GM23248 (cell line): Measurements from ENCODE around the gene USP6. TPM values are rescaled to one million over a fixed set of nuclear protein-coding genes. Genes with fewer than 3 reads are reported as not detected.
"Not testable (repeated sequence)": the region's sequence is repeated elsewhere in the genome, so short reads cannot be mapped to it uniquely, and the experiment has no call there.

Experiments used
- DNase-seq: peaks from one replicate; pipeline ENCODE4 v3.0.0-alpha.2; 2015
- H2AFZ ChIP-seq: fragments of 200-600 bp; sonication (generic); 2 replicates; pipeline ENCODE4 v1.6.1; 2016; ENCODE audit warnings: antibody characterized with exemption
- H3F3A ChIP-seq: fragments of 200-600 bp; sonication (generic); 2 replicates; pipeline ENCODE4 v1.6.1; 2016; ENCODE audit warnings: mild to moderate bottlenecking, antibody characterized with exemption, mixed run types; ENCODE audit not compliant: insufficient read depth
- H3K27ac ChIP-seq: fragments of 200-600 bp; sonication (generic); 2 replicates; pipeline ENCODE4 v1.5.1; 2016; ENCODE audit warnings: mild to moderate bottlenecking
- H3K27me3 ChIP-seq: fragments of 200-600 bp; sonication (generic); replicated peaks from 2 replicates; pipeline ENCODE4 v1.6.1; 2016; ENCODE audit warnings: mild to moderate bottlenecking; ENCODE audit not compliant: insufficient read depth
- H3K36me3 ChIP-seq: fragments of 200-600 bp; sonication (generic); 2 replicates; pipeline ENCODE4 v1.6.1; 2016; ENCODE audit warnings: low read depth, mild to moderate bottlenecking
- H3K4me1 ChIP-seq: fragments of 200-600 bp; sonication (generic); 2 replicates; pipeline ENCODE4 v1.6.1; 2016; ENCODE audit warnings: mild to moderate bottlenecking; ENCODE audit not compliant: insufficient read depth
- H3K4me2 ChIP-seq: fragments of 200-600 bp; sonication (generic); one replicate; pipeline ENCODE4 v1.6.1; 2016; ENCODE audit warnings: mild to moderate bottlenecking; ENCODE audit not compliant: unreplicated experiment
- H3K4me3 ChIP-seq: fragments of 200-600 bp; sonication (generic); 2 replicates; pipeline ENCODE4 v1.5.1; 2016; ENCODE audit warnings: mild to moderate bottlenecking
- H3K79me2 ChIP-seq: fragments of 200-600 bp; sonication (generic); 2 replicates; pipeline ENCODE4 v1.6.1; 2016; ENCODE audit warnings: mild to moderate bottlenecking; ENCODE audit not compliant: insufficient read depth
- H3K9ac ChIP-seq: fragments of 200-600 bp; sonication (generic); 2 replicates; pipeline ENCODE4 v1.6.1; 2016; ENCODE audit warnings: mild to moderate bottlenecking
- H3K9me2 ChIP-seq: fragments of 200-600 bp; sonication (generic); 2 replicates; pipeline ENCODE4 v1.6.1; 2016; ENCODE audit warnings: mixed run types, mild to moderate bottlenecking, moderate library complexity; ENCODE audit not compliant: insufficient read depth
- H3K9me3 ChIP-seq: fragments of 200-600 bp; sonication (generic); one replicate; pipeline ENCODE4 v1.6.1; 2017; ENCODE audit warnings: low read depth
- H4K20me1 ChIP-seq: fragments of 200-600 bp; sonication (generic); 2 replicates; pipeline ENCODE4 v1.6.0; 2016; ENCODE audit not compliant: insufficient read depth
- EZH2 ChIP-seq: fragments of 200-600 bp; sonication (generic); IDR thresholded peaks from 2 replicates; pipeline ENCODE4 v1.6.1; 2018; ENCODE audit warnings: antibody characterized with exemption, mild to moderate bottlenecking; ENCODE audit not compliant: insufficient read depth, poor library complexity, severe bottlenecking
- EZH2phosphoT487 ChIP-seq: fragments of 200-600 bp; sonication (generic); IDR thresholded peaks from 2 replicates; pipeline ENCODE4 v1.6.1; 2018; ENCODE audit warnings: antibody characterized with exemption, moderate library complexity, mild to moderate bottlenecking, low read depth; ENCODE audit not compliant: insufficient read depth
- WGBS, 2 experiments: methylation state at CpG; one replicate each; pipeline ENCODE4 v1.1.6; 2015 to 2017; ENCODE audit warnings: low lambda C conversion rate in 2 of 2, low coverage in 1 of 2; ENCODE audit errors: missing lambda C conversion rate in 2 of 2; 5-methylcytosine and 5-hydroxymethylcytosine counted together
- in situ Hi-C: fragments of 300-500 bp; cut with MboI; formaldehyde crosslinking; loops from 2 replicates; pipeline ENCODE4 v1.15.0; 2020
- polyA plus RNA-seq: library from polyadenylated mRNA; unstranded; fragments of >200 nt; fragmentation: Nextera tagmentation; extraction: Ambion mirVana; gene quantifications from 2 replicates; pipeline ENCODE4 v1.2.1, GENCODE V29; 2016
- total RNA-seq: library from RNA; depleted of rRNA; stranded (reverse); fragments of >200 nt; shearing (Covaris generic); gene quantifications from 2 replicates; pipeline ENCODE4 v1.2.3, GENCODE V29; 2014

The USP6 gene
- total and polyA plus RNA-seq, 2 experiments from 2014 or later = 0.25 TPM; not detected in 1

DNA sequence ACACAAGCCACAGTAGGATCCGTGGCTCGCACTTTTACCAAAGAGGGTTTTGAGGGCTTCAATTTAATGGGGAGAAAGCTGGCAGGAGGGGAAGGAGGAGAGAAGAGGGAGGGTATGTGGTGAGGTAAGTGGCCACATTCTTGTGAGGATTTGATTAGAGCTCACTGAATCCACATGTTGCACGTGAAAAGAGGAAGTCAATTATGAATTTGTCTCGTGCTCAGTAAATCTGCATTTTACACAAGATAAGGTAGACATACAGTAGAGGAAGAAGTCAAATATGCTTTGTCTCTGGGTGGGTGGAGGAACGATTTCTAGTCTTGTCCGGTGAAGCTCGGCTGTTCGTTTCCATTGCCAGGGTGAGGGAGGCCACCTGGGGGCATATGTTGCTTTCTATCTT lies 5.0 kb upstream of the USP6 start:
- Histone ChIP-seq H3K36me3 (peaks cover 9% of the 10 kb centered on the region; the same call in 1 of the 2 replicates), H2AFZ (peak overlapping the region; percentile 97)
- in situ Hi-C loops = no loop called here

DNA sequence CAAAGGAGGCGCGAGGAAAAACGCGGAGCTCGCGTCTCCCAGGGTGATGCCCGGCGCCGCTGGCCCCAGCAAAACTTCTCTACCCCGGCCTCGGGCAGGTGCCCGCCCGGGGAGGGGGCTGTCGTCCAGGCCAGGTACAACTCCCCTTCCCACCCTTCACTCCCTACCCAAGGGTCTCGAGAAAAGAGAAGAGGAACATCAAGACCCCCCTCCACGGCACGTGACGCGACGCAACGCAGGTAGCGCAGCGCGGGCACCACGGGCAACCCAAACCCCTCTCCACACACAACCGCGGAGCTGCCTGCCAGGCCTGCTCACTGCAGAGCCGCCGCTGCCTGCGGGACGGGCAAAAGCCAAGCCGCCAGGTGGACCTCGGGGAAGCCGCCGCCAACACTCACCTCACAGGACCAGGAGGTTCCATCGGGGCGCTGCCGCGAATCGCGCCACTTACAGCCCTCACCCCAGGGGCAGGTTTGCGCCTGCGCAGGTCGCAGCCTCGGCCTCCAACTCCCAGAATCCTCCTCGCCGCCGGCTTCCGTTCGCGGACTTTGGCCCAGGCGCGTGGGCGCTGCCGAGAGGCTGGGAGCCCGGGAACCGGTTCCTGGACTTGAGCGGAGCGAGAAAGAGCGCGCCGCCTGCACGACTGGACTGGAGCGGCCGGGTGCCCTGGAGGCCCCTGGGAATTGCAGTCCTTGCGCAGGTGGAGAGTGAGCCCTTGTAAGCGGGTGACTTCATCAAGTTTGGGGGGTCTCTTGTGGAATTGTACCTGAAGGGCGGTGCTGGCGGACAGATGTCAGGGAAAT lies 4.2 kb upstream of the USP6 start, which contains the start of gene ZNF232:
ZNF232 (minus strand) TSS at position 477 of the 803 bp plus-strand sequence; CDS start at position 421, 56 bp downstream.
- TF ChIP-seq EZH2 (no peak), EZH2phosphoT487 (no peak)
- H3K27me3 ChIP-seq = peaks cover 10% of the 10 kb centered on the region
- H3K27ac ChIP-seq = peak within 1 kb of the TSS; percentile 42
- DNase-seq = peak; percentile 97
- H3F3A ChIP-seq = no peaks in the 10 kb centered on the region
- no peaks in the 10 kb centered on the region for H3K9me3 ChIP-seq
- H3K36me3 ChIP-seq = 0 out of 2 replicates have a peak, but pooled peaks cover under 1% of the 10 kb centered on the region
- H3K9ac ChIP-seq = peak within 1 kb of the TSS; percentile 73
- WGBS, 2 experiments = 1 to 2% methylated on average over 69 of the region's 69 CpGs
- H2AFZ ChIP-seq = peak within 1 kb of the TSS; percentile 97
- no peaks in the 10 kb centered on the region for H4K20me1 ChIP-seq
- no peaks in the 10 kb centered on the region for H3K4me1 ChIP-seq
- H3K4me2 ChIP-seq = peak within 1 kb of the TSS; percentile 88
- H3K79me2 ChIP-seq = 0 out of 2 replicates have a peak, but pooled peaks cover 7% of the 10 kb centered on the region
- in situ Hi-C loops = no loop called here
- H3K9me2 ChIP-seq = no peaks in the 10 kb centered on the region
- peak within 1 kb of the TSS; percentile 93 for H3K4me3 ChIP-seq

More for the DNA sequence above, 5.0 kb upstream of the USP6 start:
- no peak for DNase-seq
- WGBS, 2 experiments = 23 to 29% methylated on average over 8 of the region's 8 CpGs
- Histone ChIP-seq H3K9ac (peak overlapping the region; percentile 73), H3K79me2 (0 out of 2 replicates have a peak, but pooled peaks cover 7% of the 10 kb centered on the region), H3F3A (no peaks in the 10 kb centered on the region), H3K4me1 (no peaks in the 10 kb centered on the region), H4K20me1 (no peaks in the 10 kb centered on the region), H3K27ac (no peak overlapping the region), H3K4me3 (peak overlapping the region; percentile 93), H3K27me3 (peaks cover 3% of the 10 kb centered on the region; the same call in 1 of the 2 replicates), H3K9me2 (no peaks in the 10 kb centered on the region), H3K9me3 (no peaks in the 10 kb centered on the region), H3K4me2 (peak overlapping the region; percentile 88)
- no peak for TF ChIP-seq EZH2phosphoT487
- TF ChIP-seq EZH2 = no peak

DNA sequence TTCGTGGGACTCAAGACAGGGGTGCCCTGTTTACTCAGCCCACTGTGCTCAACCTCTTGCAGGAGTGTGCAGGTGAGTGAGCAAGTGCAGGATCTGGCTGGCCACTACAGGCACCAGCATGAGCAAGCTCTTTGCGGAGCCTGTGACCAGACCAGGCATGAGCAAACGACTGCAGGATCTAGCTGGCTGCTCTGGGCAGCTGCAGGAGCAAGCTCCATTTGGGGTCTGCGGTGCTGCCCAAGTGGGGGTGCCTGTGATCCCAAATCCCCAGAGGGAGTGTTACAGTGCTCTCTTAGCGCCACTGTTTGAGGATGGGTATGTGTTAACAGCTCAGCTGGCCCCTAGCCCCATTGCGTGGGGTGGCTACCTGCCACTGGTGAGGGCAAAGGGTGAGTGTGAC lies 2.4 kb downstream of the USP6 start:
- no peak overlapping the region for H3K27ac ChIP-seq
- H3K9me2 ChIP-seq = no peaks in the 10 kb centered on the region
- in situ Hi-C loops = no loop called here
- no peaks in the 10 kb centered on the region for H4K20me1 ChIP-seq
- H3F3A ChIP-seq = no peaks in the 10 kb centered on the region
- H2AFZ ChIP-seq = no peak overlapping the region
- no peak overlapping the region for H3K9ac ChIP-seq
- no peak overlapping the region for H3K4me3 ChIP-seq
- no peak overlapping the region for H3K4me2 ChIP-seq
- DNase-seq = no peak
- H3K36me3 ChIP-seq = no peaks in the 10 kb centered on the region
- H3K9me3 ChIP-seq = no peaks in the 10 kb centered on the region
- 66% methylated on average over 5 to 6 of the region's 6 CpGs for WGBS, 2 experiments
- H3K79me2 ChIP-seq = no peaks in the 10 kb centered on the region
- peaks cover 17% of the 10 kb centered on the region for H3K27me3 ChIP-seq
- TF ChIP-seq EZH2 (no peak), EZH2phosphoT487 (no peak)
- no peaks in the 10 kb centered on the region for H3K4me1 ChIP-seq

DNA sequence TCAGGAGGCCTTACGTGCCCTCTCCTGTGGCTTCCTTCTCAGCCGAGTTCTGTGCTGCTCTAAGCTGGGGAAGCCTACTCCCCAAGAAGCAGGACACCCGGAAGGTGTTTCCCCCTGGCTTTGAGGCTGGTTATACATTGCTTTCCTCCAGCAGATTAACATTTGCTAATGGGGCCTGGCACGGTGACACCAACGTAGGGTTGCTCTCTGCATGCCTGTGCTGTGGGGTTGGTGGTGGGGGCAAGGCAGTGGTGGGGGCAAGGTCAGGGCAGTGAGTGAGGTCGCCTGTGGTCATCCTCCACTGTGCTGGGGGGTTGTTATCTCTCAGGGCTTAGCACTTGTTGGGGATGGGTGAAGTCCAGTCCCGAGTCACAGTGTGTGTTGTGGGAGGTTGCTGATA lies 4.2 kb downstream of the USP6 start:
- no peaks in the 10 kb centered on the region for H3F3A ChIP-seq
- H3K36me3 ChIP-seq = no peaks in the 10 kb centered on the region
- no peak overlapping the region for H2AFZ ChIP-seq
- no peak for DNase-seq
- no peak overlapping the region for H3K4me2 ChIP-seq
- no peaks in the 10 kb centered on the region for H3K9me2 ChIP-seq
- no peaks in the 10 kb centered on the region for H3K4me1 ChIP-seq
- TF ChIP-seq EZH2 (no peak), EZH2phosphoT487 (no peak)
- WGBS, 2 experiments = 67 to 71% methylated on average over 7 of the region's 7 CpGs
- in situ Hi-C loops = no loop called here
- no peak overlapping the region for H3K4me3 ChIP-seq
- no peaks in the 10 kb centered on the region for H4K20me1 ChIP-seq
- H3K9me3 ChIP-seq = no peaks in the 10 kb centered on the region
- peaks cover 17% of the 10 kb centered on the region for H3K27me3 ChIP-seq
- H3K9ac ChIP-seq = no peak overlapping the region
- no peak overlapping the region for H3K27ac ChIP-seq
- H3K79me2 ChIP-seq = no peaks in the 10 kb centered on the region

DNA sequence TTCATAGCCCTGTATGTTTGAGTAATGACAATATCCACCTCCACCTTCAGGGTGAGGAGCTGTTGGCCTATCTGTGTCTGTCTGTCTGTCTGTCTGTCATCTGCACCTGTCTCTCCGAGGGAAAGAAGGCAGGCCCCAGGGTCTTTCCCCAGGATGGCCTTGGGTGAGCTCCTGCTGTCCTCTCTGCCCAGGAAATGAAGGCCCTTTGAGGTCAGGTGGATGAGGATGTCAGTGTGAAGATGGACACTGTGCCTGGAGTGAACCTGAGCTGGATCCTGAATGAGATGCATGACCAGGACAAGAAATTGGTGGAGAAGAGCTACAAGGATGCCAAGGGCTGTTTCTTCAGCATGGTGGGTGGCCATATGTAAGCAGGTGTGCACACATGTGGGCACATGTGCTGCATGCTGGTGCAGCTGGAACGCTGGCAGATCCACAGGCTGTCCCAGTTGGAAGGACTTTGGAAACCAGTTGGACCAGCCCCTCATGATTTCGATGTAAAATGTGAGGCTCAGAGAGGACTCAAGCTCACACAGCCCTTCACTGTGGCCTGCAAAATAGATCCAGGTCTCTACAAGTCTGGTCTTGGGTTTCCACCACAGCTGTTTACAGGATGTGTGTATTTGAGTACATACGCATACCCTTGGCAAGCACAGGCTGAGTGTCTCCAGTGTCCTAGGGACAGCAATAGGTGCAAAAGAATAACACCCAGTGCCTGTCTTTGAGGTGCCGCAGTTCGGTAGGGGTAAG lies 4.8 kb downstream of the USP6 start:
- H3K4me1 ChIP-seq, H4K20me1 ChIP-seq, H3K9me3 ChIP-seq, H3K79me2 ChIP-seq, H3K9ac ChIP-seq, H3K4me2 ChIP-seq, DNase-seq, in situ Hi-C loops, H3K9me2 ChIP-seq, H2AFZ ChIP-seq, H3K4me3 ChIP-seq, H3K36me3 ChIP-seq, H3F3A ChIP-seq, H3K27ac ChIP-seq: not testable (repeated sequence)
- WGBS, 2 experiments = 80 to 85% methylated on average over 6 of the region's 6 CpGs
- H3K27me3 ChIP-seq = peaks cover 14% of the 10 kb centered on the region
